ENCODE results near the gene CTNNBIP1.

CTNNBIP1 gene

DNA sequence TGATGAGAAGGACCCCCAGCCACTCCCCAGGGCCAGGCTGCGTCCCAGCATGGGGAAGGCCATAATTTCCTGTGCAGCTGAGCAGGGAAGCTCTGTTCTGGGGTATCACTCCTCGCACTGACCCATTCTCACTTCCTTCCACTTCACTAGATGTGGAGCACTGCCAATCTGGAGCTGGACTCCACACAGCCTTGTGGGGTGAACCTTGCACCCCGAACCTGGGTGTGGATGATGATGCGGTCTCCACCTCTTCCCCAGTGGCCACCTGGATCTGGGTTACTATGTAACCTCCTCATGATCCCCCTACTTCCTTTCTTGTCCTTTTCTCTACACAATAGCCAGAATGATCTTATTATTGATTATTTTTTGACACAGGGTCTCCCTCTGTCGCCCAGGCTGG, 36.7 kb downstream of the CTNNBIP1 start:
- H3K4me3 ChIP-seq (ENCODE audit: low read depth, low read length, poor library complexity, severe bottlenecking): no peak overlapping the region

DNA sequence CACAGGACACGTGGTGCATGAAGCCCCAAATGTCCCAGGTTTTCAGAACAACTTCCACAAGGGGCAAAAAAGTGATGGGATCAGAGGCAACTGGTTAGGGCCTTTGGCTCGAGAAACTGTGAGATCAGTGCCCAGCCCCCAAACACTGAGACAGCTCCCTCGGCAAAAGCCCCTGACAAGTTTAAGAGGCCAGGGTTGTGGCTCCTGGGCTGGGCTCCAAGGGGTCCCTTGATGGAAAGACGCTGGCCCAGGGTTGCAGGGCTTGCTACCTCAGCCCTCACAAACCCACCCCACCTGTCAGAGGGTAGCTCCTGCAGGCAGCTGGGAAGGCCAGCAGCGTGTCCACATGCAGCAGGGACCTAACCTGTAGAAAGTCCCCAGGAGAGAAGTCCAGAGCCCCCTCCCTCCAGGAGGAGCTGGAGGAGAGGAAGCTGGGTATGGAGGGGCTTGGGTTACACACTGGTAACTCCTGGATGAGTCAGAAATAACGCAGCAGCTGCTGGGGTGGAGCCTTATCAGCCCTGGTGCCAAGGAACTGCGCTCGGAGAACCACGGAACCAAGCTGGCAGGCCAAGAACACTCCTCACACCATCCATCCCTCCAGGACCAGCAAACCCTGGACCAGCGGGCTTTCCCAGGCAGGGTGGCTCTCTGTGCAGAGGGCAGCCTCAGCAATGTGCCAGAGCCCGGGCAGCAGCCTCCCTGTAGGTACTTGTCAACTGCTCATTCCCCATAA, 37.5 kb downstream of the CTNNBIP1 start:
- Histone ChIP-seq H2AFZ (ENCODE audit: low read length) (no peak overlapping the region), H3K9ac (ENCODE audit: low read length) (no peak overlapping the region), H3K27me3 (ENCODE audit: insufficient read depth, low read length) (no peaks in the 10 kb centered on the region), H4K20me1 (ENCODE audit: insufficient read depth, low read length) (no peaks in the 10 kb centered on the region), H3K4me2 (ENCODE audit: low read length) (no peak overlapping the region), H3K9me2 (ENCODE audit: low read depth, low read length) (no peaks in the 10 kb centered on the region), H3K79me2 (ENCODE audit: insufficient read depth, low read length) (no peaks in the 10 kb centered on the region), H3K27ac (ENCODE audit: low read depth, low read length, poor library complexity, severe bottlenecking) (no peak overlapping the region), H3K36me3 (ENCODE audit: insufficient read depth, low read length) (no peaks in the 10 kb centered on the region), H3F3A (ENCODE audit: insufficient read depth, low read length) (no peaks in the 10 kb centered on the region), H3K4me1 (ENCODE audit: insufficient read depth, low read length, severe bottlenecking) (peaks cover 5% of the 10 kb centered on the region), H3K9me3 (ENCODE audit: low read length) (no peaks in the 10 kb centered on the region), H3K4me3 (ENCODE audit: low read depth, low read length, poor library complexity, severe bottlenecking) (no peak overlapping the region)
- TF ChIP-seq EZH2 (IDR thresholded peaks at IDR 0.05; ENCODE audit: borderline replicate concordance, low read length): no peak
- TF ChIP-seq, protein P1, sequence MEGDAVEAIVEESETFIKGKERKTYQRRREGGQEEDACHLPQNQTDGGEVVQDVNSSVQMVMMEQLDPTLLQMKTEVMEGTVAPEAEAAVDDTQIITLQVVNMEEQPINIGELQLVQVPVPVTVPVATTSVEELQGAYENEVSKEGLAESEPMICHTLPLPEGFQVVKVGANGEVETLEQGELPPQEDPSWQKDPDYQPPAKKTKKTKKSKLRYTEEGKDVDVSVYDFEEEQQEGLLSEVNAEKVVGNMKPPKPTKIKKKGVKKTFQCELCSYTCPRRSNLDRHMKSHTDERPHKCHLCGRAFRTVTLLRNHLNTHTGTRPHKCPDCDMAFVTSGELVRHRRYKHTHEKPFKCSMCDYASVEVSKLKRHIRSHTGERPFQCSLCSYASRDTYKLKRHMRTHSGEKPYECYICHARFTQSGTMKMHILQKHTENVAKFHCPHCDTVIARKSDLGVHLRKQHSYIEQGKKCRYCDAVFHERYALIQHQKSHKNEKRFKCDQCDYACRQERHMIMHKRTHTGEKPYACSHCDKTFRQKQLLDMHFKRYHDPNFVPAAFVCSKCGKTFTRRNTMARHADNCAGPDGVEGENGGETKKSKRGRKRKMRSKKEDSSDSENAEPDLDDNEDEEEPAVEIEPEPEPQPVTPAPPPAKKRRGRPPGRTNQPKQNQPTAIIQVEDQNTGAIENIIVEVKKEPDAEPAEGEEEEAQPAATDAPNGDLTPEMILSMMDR (IDR thresholded peaks at IDR 0.05; ENCODE audit: low read length): no peak

More for the DNA sequence above, 36.7 kb downstream of the CTNNBIP1 start:
- Histone ChIP-seq H4K20me1 (ENCODE audit: insufficient read depth, low read length) (no peaks in the 10 kb centered on the region), H3K27me3 (ENCODE audit: insufficient read depth, low read length) (no peaks in the 10 kb centered on the region), H3K4me1 (ENCODE audit: insufficient read depth, low read length, severe bottlenecking) (peaks cover 9% of the 10 kb centered on the region), H3F3A (ENCODE audit: insufficient read depth, low read length) (no peaks in the 10 kb centered on the region), H3K9ac (ENCODE audit: low read length) (no peak overlapping the region), H3K79me2 (ENCODE audit: insufficient read depth, low read length) (no peaks in the 10 kb centered on the region), H3K9me2 (ENCODE audit: low read depth, low read length) (no peaks in the 10 kb centered on the region), H3K27ac (ENCODE audit: low read depth, low read length, poor library complexity, severe bottlenecking) (no peak overlapping the region), H3K4me2 (ENCODE audit: low read length) (no peak overlapping the region), H3K9me3 (ENCODE audit: low read length) (no peaks in the 10 kb centered on the region), H2AFZ (ENCODE audit: low read length) (no peak overlapping the region), H3K36me3 (ENCODE audit: insufficient read depth, low read length) (no peaks in the 10 kb centered on the region)
- TF ChIP-seq, protein P1 (IDR thresholded peaks at IDR 0.05; ENCODE audit: low read length): no peak
- no peak for TF ChIP-seq EZH2 (IDR thresholded peaks at IDR 0.05; ENCODE audit: borderline replicate concordance, low read length)

DNA sequence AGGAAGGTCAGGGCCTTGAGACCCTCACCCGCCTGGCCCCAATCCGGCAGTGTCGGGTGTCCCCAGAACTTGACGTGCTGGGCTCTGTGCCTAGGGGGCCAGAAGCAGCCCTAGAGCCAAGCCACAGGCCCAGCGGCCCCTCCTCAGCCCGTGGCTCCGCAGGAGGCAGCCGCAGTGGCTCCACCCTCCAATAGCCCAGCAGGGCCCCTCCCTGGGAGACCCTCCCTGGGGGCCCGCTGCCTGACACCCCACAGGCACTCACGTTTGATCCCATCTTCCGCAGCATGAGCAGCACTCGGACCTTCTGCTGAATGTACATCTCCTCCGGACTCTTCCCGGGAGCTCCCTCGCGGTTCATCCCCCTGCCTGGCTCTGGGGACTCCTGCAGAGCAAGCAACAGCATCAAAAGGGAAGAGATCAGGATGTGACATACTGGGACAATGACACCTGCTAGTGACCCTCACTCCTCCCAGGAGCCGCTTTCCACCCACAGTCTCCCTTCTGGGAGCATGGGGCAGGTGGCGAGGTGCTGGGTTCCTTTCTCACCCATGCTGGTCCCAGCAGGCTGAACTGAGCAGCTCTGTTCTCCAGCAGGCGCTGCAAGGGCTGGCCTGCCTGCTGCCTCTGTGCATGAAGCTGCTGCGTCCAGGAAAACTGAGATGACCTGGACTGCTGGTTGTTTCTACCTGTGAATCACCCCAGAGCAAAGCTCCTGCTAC, 38.2 kb downstream of the CTNNBIP1 start:
- Histone ChIP-seq H3K9ac (ENCODE audit: low read length) (no peak overlapping the region), H3K4me1 (ENCODE audit: insufficient read depth, low read length, severe bottlenecking) (peaks cover 10% of the 10 kb centered on the region), H3K9me2 (ENCODE audit: low read depth, low read length) (no peaks in the 10 kb centered on the region), H3K4me3 (ENCODE audit: low read depth, low read length, poor library complexity, severe bottlenecking) (no peak overlapping the region), H3K27ac (ENCODE audit: low read depth, low read length, poor library complexity, severe bottlenecking) (no peak overlapping the region), H3F3A (ENCODE audit: insufficient read depth, low read length) (no peaks in the 10 kb centered on the region), H3K27me3 (ENCODE audit: insufficient read depth, low read length) (no peaks in the 10 kb centered on the region), H3K4me2 (ENCODE audit: low read length) (no peak overlapping the region), H3K9me3 (ENCODE audit: low read length) (no peaks in the 10 kb centered on the region), H2AFZ (ENCODE audit: low read length) (no peak overlapping the region), H3K79me2 (ENCODE audit: insufficient read depth, low read length) (no peaks in the 10 kb centered on the region), H4K20me1 (ENCODE audit: insufficient read depth, low read length) (no peaks in the 10 kb centered on the region), H3K36me3 (ENCODE audit: insufficient read depth, low read length) (no peaks in the 10 kb centered on the region)
- TF ChIP-seq EZH2 (IDR thresholded peaks at IDR 0.05; ENCODE audit: borderline replicate concordance, low read length): no peak
- TF ChIP-seq, protein P1 (IDR thresholded peaks at IDR 0.05; ENCODE audit: low read length): no peak
